ENCODE data around the gene CRTAC1.

Gene CRTAC1

DNA sequence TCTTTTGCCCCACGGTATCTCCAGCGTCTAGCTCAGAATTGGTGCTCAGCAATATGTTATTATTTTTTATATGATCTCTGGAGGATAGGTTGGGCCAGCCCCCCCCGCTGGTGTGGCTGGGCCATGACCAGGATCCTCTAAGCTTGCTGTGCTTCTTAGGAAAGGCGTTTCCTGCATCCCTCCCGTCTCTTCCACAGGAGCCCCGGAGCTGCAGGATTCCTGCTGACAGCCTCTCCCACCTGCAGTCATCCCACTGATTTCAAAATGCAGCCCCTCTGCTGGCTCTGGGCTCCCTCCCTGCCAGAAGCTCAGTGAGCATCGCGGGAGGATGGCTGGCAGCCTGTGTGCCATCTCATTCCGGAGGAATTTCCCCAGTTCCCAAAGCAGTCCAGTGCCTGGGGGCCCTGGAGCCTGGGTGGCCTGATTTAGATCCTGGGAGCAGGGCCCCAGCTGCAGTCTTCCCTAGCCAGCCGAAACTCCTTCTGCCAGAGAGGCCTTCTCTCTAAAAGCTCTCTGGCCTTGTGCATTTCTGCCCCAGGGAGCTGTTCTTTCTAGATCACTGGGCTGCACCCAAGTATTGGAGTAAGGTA is 202.6 kb downstream of the CRTAC1 start:
- DNase-seq: no peak

GRCh38 chr10:97826892-97827291 is 203.5 kb downstream of the CRTAC1 start:
- no peak for DNase-seq

DNA sequence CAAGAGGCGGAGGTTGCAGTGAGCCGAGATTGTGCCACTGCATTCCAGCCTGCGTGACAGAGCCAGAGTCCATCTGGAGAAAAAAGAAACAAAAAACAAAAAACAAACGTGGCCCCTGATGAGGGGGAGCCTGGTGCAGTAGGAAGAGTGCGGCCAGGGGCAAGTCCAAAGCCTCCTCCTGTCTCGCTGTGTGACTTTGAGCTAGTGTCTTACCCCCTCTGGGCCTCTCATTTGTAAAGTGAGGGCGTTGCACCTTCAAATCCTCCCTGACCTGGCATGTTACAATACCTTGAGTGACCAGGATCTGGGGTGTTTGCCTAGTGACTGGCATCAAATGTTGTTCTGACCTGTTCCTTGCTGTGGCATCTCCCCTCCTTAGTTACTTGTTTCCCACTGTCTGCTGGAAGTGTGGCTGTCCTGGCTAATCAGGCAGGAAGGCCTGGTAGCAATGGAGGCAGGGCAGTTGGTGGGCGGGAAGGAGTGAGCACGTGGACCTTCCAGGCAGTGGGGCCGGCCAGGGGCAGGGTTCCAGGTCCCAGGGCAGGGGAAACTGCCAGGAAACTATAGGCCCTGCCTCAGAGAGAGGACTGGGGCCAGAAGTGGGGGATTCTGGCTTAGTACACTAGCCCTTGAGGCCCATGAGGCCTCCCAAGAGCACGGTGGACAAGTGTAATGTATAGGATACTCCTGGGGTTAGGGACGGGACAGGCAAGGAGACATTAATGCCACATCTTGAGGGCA is 205.2 kb downstream of the CRTAC1 start:
- no peak for DNase-seq

GRCh38 chr10:97823734-97824133 is 206.7 kb downstream of the CRTAC1 start:
- no peak for DNase-seq

GRCh38 chr10:97822261-97822687 is 208.1 kb downstream of the CRTAC1 start:
- no peak for DNase-seq

- DNase-seq: no peak
Observed at GRCh38 chr10:97821308-97822038, 208.9 kb downstream of the CRTAC1 start.

GRCh38 chr10:97820096-97820704 is 210.2 kb downstream of the CRTAC1 start:
- DNase-seq: no peak

DNA sequence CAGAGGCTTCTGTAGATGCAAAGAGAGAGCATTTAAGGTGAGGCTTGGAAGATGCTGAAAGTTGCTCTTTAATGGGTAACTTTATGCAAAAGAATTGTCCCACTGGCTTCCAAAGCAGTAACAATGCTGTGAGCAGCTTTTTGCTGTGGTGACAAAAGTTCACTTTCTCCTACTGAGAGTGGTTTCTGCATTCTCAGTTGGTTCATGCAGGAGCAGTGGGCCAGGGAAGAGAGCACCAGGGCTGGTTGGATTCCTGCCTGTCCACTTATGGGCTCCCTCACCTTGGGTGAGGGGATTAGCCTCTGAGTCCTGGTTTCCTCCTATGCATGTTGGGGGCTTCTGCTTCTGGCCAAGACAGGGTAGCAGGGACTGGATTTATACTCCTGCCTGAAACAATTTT is 211.8 kb downstream of the CRTAC1 start:
- DNase-seq: no peak

- no peak for DNase-seq
Observed at GRCh38 chr10:97816609-97817008, 213.8 kb downstream of the CRTAC1 start.

All from NCI-H1436 (cell line).